Measurements from ENCODE around the gene TMEM117.

Gene TMEM117

GRCh38 chr12:44335030-44335429 is 499.1 kb downstream of the TMEM117 start:
- DNase-seq: no peak
- H3K36me3 ChIP-seq: no peaks in the 10 kb centered on the region
- no peaks in the 10 kb centered on the region for H3K4me1 ChIP-seq
- no peaks in the 10 kb centered on the region for H3K27me3 ChIP-seq
- no peak for TF ChIP-seq CTCF (IDR thresholded peaks at IDR 0.05; ENCODE audit: low read depth, low read length)
- no peaks in the 10 kb centered on the region for H3K9me3 ChIP-seq
- no peak overlapping the region for H3K4me3 ChIP-seq (ENCODE audit: low read depth, low read length)

GRCh38 chr12:44336577-44336976 is 500.7 kb downstream of the TMEM117 start:
- TF ChIP-seq CTCF (IDR thresholded peaks at IDR 0.05; ENCODE audit: low read depth, low read length): no peak
- Histone ChIP-seq H3K9me3 (no peaks in the 10 kb centered on the region), H3K36me3 (no peaks in the 10 kb centered on the region), H3K4me3 (ENCODE audit: low read depth, low read length) (no peak overlapping the region), H3K27me3 (no peaks in the 10 kb centered on the region), H3K4me1 (no peaks in the 10 kb centered on the region)
- DNase-seq: no peak

GRCh38 chr12:44342371-44342770 is 506.5 kb downstream of the TMEM117 start:
- no peaks in the 10 kb centered on the region for H3K27me3 ChIP-seq
- no peaks in the 10 kb centered on the region for H3K4me1 ChIP-seq
- H3K9me3 ChIP-seq: no peaks in the 10 kb centered on the region
- no peak for DNase-seq
- no peaks in the 10 kb centered on the region for H3K36me3 ChIP-seq
- no peak for TF ChIP-seq CTCF (IDR thresholded peaks at IDR 0.05; ENCODE audit: low read depth, low read length)
- H3K4me3 ChIP-seq (ENCODE audit: low read depth, low read length): no peak overlapping the region

- no peak for DNase-seq
- TF ChIP-seq CTCF (IDR thresholded peaks at IDR 0.05; ENCODE audit: low read depth, low read length): no peak
- H3K36me3 ChIP-seq: no peaks in the 10 kb centered on the region
- H3K4me3 ChIP-seq (ENCODE audit: low read depth, low read length): no peak overlapping the region
- no peaks in the 10 kb centered on the region for H3K27me3 ChIP-seq
- H3K4me1 ChIP-seq: no peaks in the 10 kb centered on the region
- no peaks in the 10 kb centered on the region for H3K9me3 ChIP-seq
These were observed 511.3 kb downstream of the TMEM117 start for GRCh38 chr12:44347145-44347544.

GRCh38 chr12:44357494-44357893 is 521.6 kb downstream of the TMEM117 start:
- no peak for DNase-seq
- no peak for TF ChIP-seq CTCF (IDR thresholded peaks at IDR 0.05; ENCODE audit: low read depth, low read length)
- Histone ChIP-seq H3K36me3 (no peaks in the 10 kb centered on the region), H3K27me3 (no peaks in the 10 kb centered on the region), H3K4me3 (ENCODE audit: low read depth, low read length) (no peak overlapping the region), H3K4me1 (no peaks in the 10 kb centered on the region), H3K9me3 (no peaks in the 10 kb centered on the region)

GRCh38 chr12:44358636-44359035 is 522.8 kb downstream of the TMEM117 start:
- DNase-seq: no peak
- TF ChIP-seq CTCF (IDR thresholded peaks at IDR 0.05; ENCODE audit: low read depth, low read length): no peak
- Histone ChIP-seq H3K4me3 (ENCODE audit: low read depth, low read length) (no peak overlapping the region), H3K4me1 (no peaks in the 10 kb centered on the region), H3K27me3 (no peaks in the 10 kb centered on the region), H3K36me3 (no peaks in the 10 kb centered on the region), H3K9me3 (no peaks in the 10 kb centered on the region)

Data from BE2C (cell line).